ENCODE results near the gene GALNTL6. TPM values are rescaled to one million over a fixed set of nuclear protein-coding genes. Genes with fewer than 3 reads are reported as not detected.
A peak's percentile ranks its signal among the peaks of the same experiment; 100 is the strongest.

The GALNTL6 gene
- total RNA-seq, 1 donor from 2014 or later: 0.61 TPM

GRCh38 chr4:172983014-172983413 lies 1169.8 kb downstream of the GALNTL6 start:
- Histone ChIP-seq H3K9ac (ENCODE audit: low read length) (no peak overlapping the region), H3K27me3 (ENCODE audit: insufficient read depth, low read length) (no peaks in the 10 kb centered on the region), H3K4me3 (ENCODE audit: insufficient read depth, low read depth, low read length) (no peak overlapping the region), H3K9me3 (ENCODE audit: insufficient read depth, low read depth, low read length) (peaks cover 3% of the 10 kb centered on the region), H2AFZ (ENCODE audit: low read depth, low read length) (no peak overlapping the region), H3K36me3 (ENCODE audit: insufficient read depth, low read length) (no peaks in the 10 kb centered on the region), H3K4me2 (ENCODE audit: low read length) (no peak overlapping the region), H4K20me1 (ENCODE audit: insufficient read depth, low read length) (no peaks in the 10 kb centered on the region), H3K4me1 (ENCODE audit: insufficient read depth, low read length) (peaks cover 14% of the 10 kb centered on the region), H3K27ac (ENCODE audit: low read depth, low read length) (peak overlapping the region; percentile 68), H3K79me2 (ENCODE audit: insufficient read depth, low read length) (no peaks in the 10 kb centered on the region)
- TF ChIP-seq CTCF (IDR thresholded peaks at IDR 0.05; ENCODE audit: insufficient read depth, low read depth, low read length): no peak
- TF ChIP-seq EZH2 (IDR thresholded peaks at IDR 0.05; ENCODE audit: insufficient read depth, low read length): no peak
- Mint-ChIP-seq H3K27me3 (ENCODE audit: low read depth, unreplicated experiment) (no peaks in the 10 kb centered on the region), H3K9me3 (ENCODE audit: unreplicated experiment) (peaks cover 7% of the 10 kb centered on the region), H3K27ac (ENCODE audit: unreplicated experiment) (no peak overlapping the region), H3K36me3 (ENCODE audit: low read depth, unreplicated experiment) (no peaks in the 10 kb centered on the region), H3K4me1 (ENCODE audit: low read depth, unreplicated experiment) (peaks cover 16% of the 10 kb centered on the region), H3K4me3 (ENCODE audit: unreplicated experiment) (no peak overlapping the region)
- FAIRE-seq: no peak
- peak; percentile 33 for DNase-seq (ENCODE audit: low read depth)

- H3K4me3 Mint-ChIP-seq (ENCODE audit: unreplicated experiment): no peak overlapping the region
- H3K9me3 ChIP-seq (ENCODE audit: insufficient read depth, low read depth, low read length): peaks cover 3% of the 10 kb centered on the region
- H3K4me2 ChIP-seq (ENCODE audit: low read length): no peak overlapping the region
- H3K4me1 Mint-ChIP-seq (ENCODE audit: low read depth, unreplicated experiment): peaks cover 16% of the 10 kb centered on the region
- H3K36me3 ChIP-seq (ENCODE audit: insufficient read depth, low read length): no peaks in the 10 kb centered on the region
- DNase-seq (ENCODE audit: low read depth) (no peak), FAIRE-seq (no peak)
- H3K27ac ChIP-seq (ENCODE audit: low read depth, low read length): no peak overlapping the region
- no peaks in the 10 kb centered on the region for H4K20me1 ChIP-seq (ENCODE audit: insufficient read depth, low read length)
- no peaks in the 10 kb centered on the region for H3K79me2 ChIP-seq (ENCODE audit: insufficient read depth, low read length)
- H3K27me3 ChIP-seq (ENCODE audit: insufficient read depth, low read length): no peaks in the 10 kb centered on the region
- TF ChIP-seq EZH2 (IDR thresholded peaks at IDR 0.05; ENCODE audit: insufficient read depth, low read length): no peak
- no peak for TF ChIP-seq CTCF (IDR thresholded peaks at IDR 0.05; ENCODE audit: insufficient read depth, low read depth, low read length)
- no peak overlapping the region for H2AFZ ChIP-seq (ENCODE audit: low read depth, low read length)
- no peak overlapping the region for H3K27ac Mint-ChIP-seq (ENCODE audit: unreplicated experiment)
- H3K4me1 ChIP-seq (ENCODE audit: insufficient read depth, low read length): peaks cover 14% of the 10 kb centered on the region
- H3K9ac ChIP-seq (ENCODE audit: low read length): no peak overlapping the region
- no peak overlapping the region for H3K4me3 ChIP-seq (ENCODE audit: insufficient read depth, low read depth, low read length)
- H3K27me3 Mint-ChIP-seq (ENCODE audit: low read depth, unreplicated experiment): no peaks in the 10 kb centered on the region
- no peaks in the 10 kb centered on the region for H3K36me3 Mint-ChIP-seq (ENCODE audit: low read depth, unreplicated experiment)
- peaks cover 9% of the 10 kb centered on the region for H3K9me3 Mint-ChIP-seq (ENCODE audit: unreplicated experiment)
These were observed 1170.4 kb downstream of the GALNTL6 start for GRCh38 chr4:172983631-172984030.

GRCh38 chr4:172985552-172985951 lies 1172.3 kb downstream of the GALNTL6 start:
- Histone ChIP-seq H4K20me1 (ENCODE audit: insufficient read depth, low read length) (no peaks in the 10 kb centered on the region), H3K9ac (ENCODE audit: low read length) (no peak overlapping the region), H3K4me2 (ENCODE audit: low read length) (no peak overlapping the region), H3K4me3 (ENCODE audit: insufficient read depth, low read depth, low read length) (no peak overlapping the region), H3K36me3 (ENCODE audit: insufficient read depth, low read length) (no peaks in the 10 kb centered on the region), H3K79me2 (ENCODE audit: insufficient read depth, low read length) (no peaks in the 10 kb centered on the region), H2AFZ (ENCODE audit: low read depth, low read length) (no peak overlapping the region), H3K27me3 (ENCODE audit: insufficient read depth, low read length) (no peaks in the 10 kb centered on the region), H3K4me1 (ENCODE audit: insufficient read depth, low read length) (peaks cover 14% of the 10 kb centered on the region), H3K9me3 (ENCODE audit: insufficient read depth, low read depth, low read length) (peaks cover 7% of the 10 kb centered on the region), H3K27ac (ENCODE audit: low read depth, low read length) (no peak overlapping the region)
- TF ChIP-seq CTCF (IDR thresholded peaks at IDR 0.05; ENCODE audit: insufficient read depth, low read depth, low read length): no peak
- TF ChIP-seq EZH2 (IDR thresholded peaks at IDR 0.05; ENCODE audit: insufficient read depth, low read length): no peak
- H3K9me3 Mint-ChIP-seq (ENCODE audit: unreplicated experiment): peaks cover 9% of the 10 kb centered on the region
- no peaks in the 10 kb centered on the region for H3K27me3 Mint-ChIP-seq (ENCODE audit: low read depth, unreplicated experiment)
- no peak overlapping the region for H3K4me3 Mint-ChIP-seq (ENCODE audit: unreplicated experiment)
- H3K36me3 Mint-ChIP-seq (ENCODE audit: low read depth, unreplicated experiment): no peaks in the 10 kb centered on the region
- H3K4me1 Mint-ChIP-seq (ENCODE audit: low read depth, unreplicated experiment): peaks cover 16% of the 10 kb centered on the region
- no peak overlapping the region for H3K27ac Mint-ChIP-seq (ENCODE audit: unreplicated experiment)
- no peak for FAIRE-seq
- peak; percentile 85 for DNase-seq (ENCODE audit: low read depth)
